WERI-Rb-1 (cell line): ENCODE measurements around the gene APBA1.

Experiments used
- DNase-seq: peaks from one replicate; pipeline ENCODE4 v3.0.0-alpha.2; 2020
- H3K27ac ChIP-seq: fragments of 250-450 bp; sonication (Bioruptor Pico); 2 replicates; pipeline ENCODE4 v1.5.1; 2020; ENCODE audit warnings: mild to moderate bottlenecking, moderate library complexity
- H3K27me3 ChIP-seq: fragments of 250-450 bp; sonication (Bioruptor Pico); 2 replicates; pipeline ENCODE4 v1.5.1; 2021; ENCODE audit warnings: mild to moderate bottlenecking, low read depth, moderate library complexity; ENCODE audit not compliant: insufficient read depth, severe bottlenecking
- H3K36me3 ChIP-seq: fragments of 250-450 bp; sonication (Bioruptor Pico); 2 replicates; pipeline ENCODE4 v1.5.1; 2020; ENCODE audit warnings: mild to moderate bottlenecking, moderate library complexity
- H3K4me3 ChIP-seq: 2 replicates; pipeline ENCODE4 v1.5.1; 2011; ENCODE audit warnings: low read depth, mild to moderate bottlenecking, control low read depth, low read length
- H3K9me3 ChIP-seq: fragments of 250-450 bp; sonication (Bioruptor Pico); 2 replicates; pipeline ENCODE4 v1.5.1; 2021; ENCODE audit warnings: mild to moderate bottlenecking, moderate library complexity; ENCODE audit not compliant: severe bottlenecking
- TF ChIP-seq, protein P1 (sequence below): IDR thresholded peaks from 2 replicates; pipeline ENCODE4 v1.5.1; 2011; ENCODE audit warnings: low read depth, mild to moderate bottlenecking, control low read depth, inconsistent platforms, low read length

Gene APBA1

DNA sequence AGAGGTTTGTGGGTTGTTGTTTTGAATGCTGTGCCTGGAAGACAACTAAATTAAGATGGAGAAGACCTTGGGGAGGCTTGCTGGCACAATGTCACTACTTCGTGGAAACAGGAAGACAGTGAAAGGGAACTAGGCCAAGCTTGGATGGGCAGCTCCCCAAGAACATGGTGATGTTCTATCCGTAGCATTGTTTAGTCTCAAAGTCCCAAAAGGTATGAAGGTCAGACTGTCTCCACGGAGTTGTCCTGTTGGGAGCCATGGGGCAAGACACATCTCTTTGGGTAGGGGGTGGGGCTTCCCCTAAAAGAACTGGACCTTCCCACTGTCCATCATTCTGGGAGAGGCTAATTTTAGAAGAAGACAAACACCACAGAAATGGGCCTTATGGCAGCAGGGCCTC is 206.7 kb downstream of the APBA1 start:
- TF ChIP-seq, protein P1, sequence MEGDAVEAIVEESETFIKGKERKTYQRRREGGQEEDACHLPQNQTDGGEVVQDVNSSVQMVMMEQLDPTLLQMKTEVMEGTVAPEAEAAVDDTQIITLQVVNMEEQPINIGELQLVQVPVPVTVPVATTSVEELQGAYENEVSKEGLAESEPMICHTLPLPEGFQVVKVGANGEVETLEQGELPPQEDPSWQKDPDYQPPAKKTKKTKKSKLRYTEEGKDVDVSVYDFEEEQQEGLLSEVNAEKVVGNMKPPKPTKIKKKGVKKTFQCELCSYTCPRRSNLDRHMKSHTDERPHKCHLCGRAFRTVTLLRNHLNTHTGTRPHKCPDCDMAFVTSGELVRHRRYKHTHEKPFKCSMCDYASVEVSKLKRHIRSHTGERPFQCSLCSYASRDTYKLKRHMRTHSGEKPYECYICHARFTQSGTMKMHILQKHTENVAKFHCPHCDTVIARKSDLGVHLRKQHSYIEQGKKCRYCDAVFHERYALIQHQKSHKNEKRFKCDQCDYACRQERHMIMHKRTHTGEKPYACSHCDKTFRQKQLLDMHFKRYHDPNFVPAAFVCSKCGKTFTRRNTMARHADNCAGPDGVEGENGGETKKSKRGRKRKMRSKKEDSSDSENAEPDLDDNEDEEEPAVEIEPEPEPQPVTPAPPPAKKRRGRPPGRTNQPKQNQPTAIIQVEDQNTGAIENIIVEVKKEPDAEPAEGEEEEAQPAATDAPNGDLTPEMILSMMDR, result no peak
- Histone ChIP-seq H3K36me3 (no peaks in the 10 kb centered on the region), H3K27me3 (no peaks in the 10 kb centered on the region), H3K9me3 (no peaks in the 10 kb centered on the region), H3K4me3 (no peak overlapping the region), H3K27ac (no peak overlapping the region)
- no peak for DNase-seq

DNA sequence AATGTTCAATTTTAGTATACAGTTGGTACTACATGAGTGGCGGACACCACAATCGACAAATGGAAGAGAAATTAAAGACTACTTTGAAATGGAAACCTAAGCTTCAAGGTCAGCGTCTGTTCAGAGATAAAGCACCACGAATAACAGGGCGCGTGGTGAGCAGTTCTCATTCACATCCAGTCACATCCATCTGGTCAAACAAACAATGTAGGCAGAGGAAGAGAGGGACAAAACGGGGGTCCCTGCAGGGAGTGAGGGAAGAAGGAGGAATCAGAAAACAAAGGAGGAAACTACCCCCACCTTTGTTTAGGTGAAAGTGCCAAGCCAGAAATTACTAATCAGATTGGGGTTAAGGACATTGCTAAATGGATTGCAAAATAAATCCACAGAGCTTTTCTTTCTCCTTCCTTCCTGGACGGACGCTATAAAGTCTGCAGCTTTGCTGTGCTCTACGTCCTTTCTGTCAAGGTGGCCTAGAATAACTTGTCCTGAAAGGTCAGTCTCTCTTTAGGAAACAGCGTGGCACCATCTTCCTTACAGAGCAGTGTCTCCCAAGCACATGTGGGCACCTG is 208.6 kb downstream of the APBA1 start:
- TF ChIP-seq, protein P1, result no peak
- no peak for DNase-seq
- Histone ChIP-seq H3K4me3 (no peak overlapping the region), H3K27ac (no peak overlapping the region), H3K36me3 (no peaks in the 10 kb centered on the region), H3K9me3 (no peaks in the 10 kb centered on the region), H3K27me3 (no peaks in the 10 kb centered on the region)

DNA sequence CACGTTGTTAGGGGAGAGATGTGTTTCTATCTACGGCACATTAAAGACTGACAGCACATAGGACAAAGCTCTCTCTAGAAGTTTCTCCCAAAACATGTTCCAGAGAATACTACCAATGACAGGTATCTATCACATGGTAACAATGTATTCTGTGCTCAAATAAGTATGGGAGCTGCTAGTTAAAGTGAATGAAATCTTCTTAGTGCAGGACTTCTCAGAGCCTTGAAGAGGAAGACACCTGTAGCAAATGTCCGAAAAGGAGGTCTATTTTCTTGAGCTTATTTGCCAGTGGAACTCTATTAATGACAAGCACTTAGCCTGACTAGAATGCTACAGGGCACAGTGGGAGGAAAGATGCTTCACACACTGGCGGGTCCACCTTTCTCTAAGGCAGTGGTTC is 209.8 kb downstream of the APBA1 start:
- no peak for DNase-seq
- no peaks in the 10 kb centered on the region for H3K36me3 ChIP-seq
- TF ChIP-seq, protein P1, result no peak
- H3K27me3 ChIP-seq, result no peaks in the 10 kb centered on the region
- no peak overlapping the region for H3K27ac ChIP-seq
- no peak overlapping the region for H3K4me3 ChIP-seq
- no peaks in the 10 kb centered on the region for H3K9me3 ChIP-seq

DNA sequence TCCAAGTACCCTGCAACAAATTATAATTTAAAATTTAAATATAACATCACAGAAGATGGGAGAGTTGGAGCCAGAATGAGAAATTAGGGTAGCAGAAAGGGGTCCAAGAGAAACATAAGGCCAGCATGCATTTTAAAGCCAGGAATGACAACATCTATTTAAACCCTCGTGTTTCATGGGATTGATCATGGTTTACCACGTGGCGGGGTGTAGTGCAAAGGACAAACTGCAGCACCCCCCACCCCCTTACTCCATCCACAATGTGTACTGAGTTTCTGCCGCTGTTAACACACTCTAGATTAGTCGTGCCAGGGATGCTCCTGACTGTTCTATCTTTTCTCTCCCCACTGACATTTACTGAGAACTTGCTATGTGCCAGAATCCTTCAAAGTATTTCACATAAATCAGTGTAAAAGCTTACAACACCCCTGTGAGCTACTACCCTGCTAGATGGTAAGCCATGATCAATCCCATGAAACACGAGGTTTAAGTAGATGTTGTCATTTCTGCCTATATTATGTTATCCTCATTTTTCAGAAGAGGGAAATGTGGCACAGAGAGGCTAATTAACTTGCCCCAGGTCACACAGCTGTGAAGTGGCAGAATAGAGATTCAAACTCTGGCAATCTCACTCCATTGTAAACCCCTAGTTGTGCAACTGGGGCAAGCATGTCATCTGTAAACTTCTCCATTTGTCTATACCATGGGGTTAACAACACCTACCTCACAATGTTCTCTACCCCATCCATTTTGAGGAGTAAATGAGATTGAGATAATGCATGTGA is 210.9 kb downstream of the APBA1 start:
- TF ChIP-seq, protein P1, result no peak
- Histone ChIP-seq H3K27me3 (no peaks in the 10 kb centered on the region), H3K9me3 (no peaks in the 10 kb centered on the region), H3K36me3 (no peaks in the 10 kb centered on the region), H3K4me3 (no peak overlapping the region), H3K27ac (no peak overlapping the region)
- DNase-seq, result no peak

DNA sequence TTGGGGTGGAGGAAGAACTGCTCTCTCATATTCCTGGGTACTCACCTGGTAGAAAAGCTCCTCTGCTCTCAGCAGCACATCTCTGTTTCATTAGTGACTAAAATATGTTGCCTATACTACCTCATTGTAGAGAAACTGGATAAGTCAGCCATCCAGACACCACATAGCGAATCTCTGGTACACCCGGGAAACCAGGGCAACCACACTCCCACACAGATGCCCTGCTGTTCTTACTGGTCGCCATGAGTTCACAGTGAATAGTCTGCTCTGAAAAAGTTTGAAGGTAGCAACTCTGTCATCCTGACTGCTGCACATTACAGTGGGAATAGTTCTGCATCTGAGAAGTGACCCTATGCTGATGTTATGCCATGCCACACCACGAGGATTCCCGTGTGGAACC is 212.2 kb downstream of the APBA1 start:
- Histone ChIP-seq H3K27me3 (no peaks in the 10 kb centered on the region), H3K27ac (no peak overlapping the region), H3K4me3 (no peak overlapping the region), H3K9me3 (no peaks in the 10 kb centered on the region), H3K36me3 (no peaks in the 10 kb centered on the region)
- TF ChIP-seq, protein P1, result no peak
- DNase-seq, result no peak
